Effector memory CD8-positive, alpha-beta T cell (primary cell): ENCODE data around the gene SNRNP200.

Experiments
- ATAC-seq: fragments of 150-1000 bp; cut with Tn5 transposase; replicated peaks from 2 replicates; pipeline ENCODE4 v1.10.0; 2021; ENCODE audit warnings: mild to moderate bottlenecking, moderate library complexity
- DNase-seq, 3 experiments: peaks; one replicate each; pipeline ENCODE4 v3.0.0; 2021
- H3K27ac Mint-ChIP-seq, 2 donors: one replicate each; pipeline ENCODE4 v1.8.0; 2022; ENCODE audit warnings: mild to moderate bottlenecking in 2 of 2, mixed read lengths in 2 of 2, moderate library complexity in 2 of 2
- H3K27me3 Mint-ChIP-seq, 2 donors: one replicate each; pipeline ENCODE4 v1.8.0; 2022; ENCODE audit warnings: mixed read lengths in 2 of 2
- H3K36me3 Mint-ChIP-seq: one replicate; pipeline ENCODE4 v1.8.0; 2022; ENCODE audit warnings: mild to moderate bottlenecking, moderate library complexity, mixed read lengths; ENCODE audit not compliant: insufficient read depth
- H3K4me1 Mint-ChIP-seq, 2 donors: one replicate each; pipeline ENCODE4 v1.8.0; 2022; ENCODE audit warnings: low read depth in 2 of 2, mixed read lengths in 2 of 2
- H3K4me3 Mint-ChIP-seq, 2 donors: one replicate each; pipeline ENCODE4 v1.8.0; 2022; ENCODE audit warnings: mild to moderate bottlenecking in 2 of 2, mixed read lengths in 2 of 2, moderate library complexity in 2 of 2
- H3K9me3 Mint-ChIP-seq, 2 donors: one replicate each; pipeline ENCODE4 v1.8.0; 2022; ENCODE audit warnings: mixed read lengths in 2 of 2

Gene SNRNP200

GRCh38 chr2:96248624-96249023 lies 56.7 kb downstream of the SNRNP200 start:
- Mint-ChIP-seq H3K4me3 (no peak overlapping the region), H3K36me3 (peaks cover 29% of the 10 kb centered on the region), H3K27ac (peak overlapping the region in 1 of 2 donors; percentile 75), H3K4me1 (peaks cover 11 to 20% of the 10 kb centered on the region in 2 donors), H3K9me3 (no peaks in the 10 kb centered on the region), H3K27me3 (no peaks in the 10 kb centered on the region)
- DNase-seq (no peak), ATAC-seq (no peak)

- no peak overlapping the region for H3K4me3 Mint-ChIP-seq
- no peaks in the 10 kb centered on the region for H3K9me3 Mint-ChIP-seq
- H3K36me3 Mint-ChIP-seq: peaks cover 22% of the 10 kb centered on the region
- DNase-seq (no peak), ATAC-seq (no peak)
- H3K4me1 Mint-ChIP-seq: peaks cover 11 to 20% of the 10 kb centered on the region in 2 donors
- no peaks in the 10 kb centered on the region for H3K27me3 Mint-ChIP-seq
- peak overlapping the region; percentile 79 to 86 for H3K27ac Mint-ChIP-seq
These were observed 57.5 kb downstream of the SNRNP200 start for GRCh38 chr2:96247896-96248295.

- Mint-ChIP-seq H3K9me3 (no peaks in the 10 kb centered on the region), H3K36me3 (peaks cover 13% of the 10 kb centered on the region), H3K27me3 (no peaks in the 10 kb centered on the region), H3K27ac (peak overlapping the region; percentile 79 to 86), H3K4me1 (peaks cover 18 to 27% of the 10 kb centered on the region in 2 donors), H3K4me3 (no peak overlapping the region)
- no peak for DNase-seq
- no peak for ATAC-seq
These were observed 58.3 kb downstream of the SNRNP200 start for GRCh38 chr2:96247009-96247408.

GRCh38 chr2:96245609-96246390 lies 59.5 kb downstream of the SNRNP200 start:
- Mint-ChIP-seq H3K27ac (peak overlapping the region; percentile 79 to 86), H3K4me3 (no peak overlapping the region), H3K4me1 (peaks cover 26 to 34% of the 10 kb centered on the region in 2 donors), H3K27me3 (no peaks in the 10 kb centered on the region), H3K9me3 (no peaks in the 10 kb centered on the region), H3K36me3 (peaks cover 8% of the 10 kb centered on the region)
- DNase-seq (no peak), ATAC-seq (no peak)

GRCh38 chr2:96243843-96244242 lies 61.5 kb downstream of the SNRNP200 start:
- peaks cover 19 to 27% of the 10 kb centered on the region in 2 donors for H3K4me1 Mint-ChIP-seq
- H3K27ac Mint-ChIP-seq: no peak overlapping the region
- H3K9me3 Mint-ChIP-seq: no peaks in the 10 kb centered on the region
- ATAC-seq: no peak
- no peak for DNase-seq
- peaks cover 3% of the 10 kb centered on the region for H3K36me3 Mint-ChIP-seq
- H3K4me3 Mint-ChIP-seq: no peak overlapping the region
- no peaks in the 10 kb centered on the region for H3K27me3 Mint-ChIP-seq

- peaks cover 19 to 24% of the 10 kb centered on the region in 2 donors for H3K4me1 Mint-ChIP-seq
- ATAC-seq (peak; percentile 94), DNase-seq (peak; percentile 22 to 44 (median 38))
- no peaks in the 10 kb centered on the region for H3K27me3 Mint-ChIP-seq
- no peaks in the 10 kb centered on the region for H3K9me3 Mint-ChIP-seq
- peak overlapping the region; percentile 95 to 98 for H3K27ac Mint-ChIP-seq
- peak overlapping the region; percentile 48 to 70 for H3K4me3 Mint-ChIP-seq
- peaks cover 3% of the 10 kb centered on the region for H3K36me3 Mint-ChIP-seq
These were observed 63.3 kb downstream of the SNRNP200 start for GRCh38 chr2:96241900-96242611.

GRCh38 chr2:96241227-96241626 lies 64.1 kb downstream of the SNRNP200 start:
- ATAC-seq: no peak
- H3K4me3 Mint-ChIP-seq: peak overlapping the region; percentile 48 to 70
- peaks cover 3% of the 10 kb centered on the region for H3K36me3 Mint-ChIP-seq
- peaks cover 19 to 21% of the 10 kb centered on the region in 2 donors for H3K4me1 Mint-ChIP-seq
- DNase-seq: no peak
- no peaks in the 10 kb centered on the region for H3K27me3 Mint-ChIP-seq
- peak overlapping the region; percentile 95 to 98 for H3K27ac Mint-ChIP-seq
- no peaks in the 10 kb centered on the region for H3K9me3 Mint-ChIP-seq

GRCh38 chr2:96240341-96241038 lies 64.9 kb downstream of the SNRNP200 start:
- H3K9me3 Mint-ChIP-seq: no peaks in the 10 kb centered on the region
- DNase-seq (no peak), ATAC-seq (no peak)
- peaks cover 3% of the 10 kb centered on the region for H3K36me3 Mint-ChIP-seq
- no peaks in the 10 kb centered on the region for H3K27me3 Mint-ChIP-seq
- no peak overlapping the region for H3K4me3 Mint-ChIP-seq
- peaks cover 15 to 16% of the 10 kb centered on the region in 2 donors for H3K4me1 Mint-ChIP-seq
- peak overlapping the region; percentile 95 to 98 for H3K27ac Mint-ChIP-seq

GRCh38 chr2:96239745-96240264 lies 65.5 kb downstream of the SNRNP200 start:
- Mint-ChIP-seq H3K27me3 (no peaks in the 10 kb centered on the region), H3K4me3 (no peak overlapping the region), H3K36me3 (peaks cover 3% of the 10 kb centered on the region), H3K9me3 (no peaks in the 10 kb centered on the region), H3K4me1 (peaks cover 15 to 16% of the 10 kb centered on the region in 2 donors), H3K27ac (no peak overlapping the region)
- no peak for ATAC-seq
- no peak for DNase-seq

- no peak overlapping the region for H3K4me3 Mint-ChIP-seq
- DNase-seq (no peak), ATAC-seq (no peak)
- H3K4me1 Mint-ChIP-seq: peaks cover 15 to 16% of the 10 kb centered on the region in 2 donors
- no peaks in the 10 kb centered on the region for H3K9me3 Mint-ChIP-seq
- H3K27ac Mint-ChIP-seq: no peak overlapping the region
- peaks cover 3% of the 10 kb centered on the region for H3K36me3 Mint-ChIP-seq
- H3K27me3 Mint-ChIP-seq: no peaks in the 10 kb centered on the region
These were observed 66.3 kb downstream of the SNRNP200 start for GRCh38 chr2:96239091-96239490.

GRCh38 chr2:96238266-96238665 lies 67.1 kb downstream of the SNRNP200 start:
- Mint-ChIP-seq H3K9me3 (no peaks in the 10 kb centered on the region), H3K4me3 (no peak overlapping the region), H3K27me3 (no peaks in the 10 kb centered on the region), H3K27ac (no peak overlapping the region), H3K36me3 (peaks cover 3% of the 10 kb centered on the region), H3K4me1 (peaks cover 15 to 16% of the 10 kb centered on the region in 2 donors)
- ATAC-seq (no peak), DNase-seq (no peak)

GRCh38 chr2:96236882-96237281 lies 68.5 kb downstream of the SNRNP200 start:
- H3K4me1 Mint-ChIP-seq: peaks cover 7 to 10% of the 10 kb centered on the region in 2 donors
- H3K36me3 Mint-ChIP-seq: peaks cover 4% of the 10 kb centered on the region
- no peaks in the 10 kb centered on the region for H3K27me3 Mint-ChIP-seq
- no peak for DNase-seq
- H3K4me3 Mint-ChIP-seq: no peak overlapping the region
- no peaks in the 10 kb centered on the region for H3K9me3 Mint-ChIP-seq
- no peak for ATAC-seq
- no peak overlapping the region for H3K27ac Mint-ChIP-seq

- H3K27me3 Mint-ChIP-seq: no peaks in the 10 kb centered on the region
- no peak overlapping the region for H3K4me3 Mint-ChIP-seq
- peak overlapping the region in 1 of 2 donors; percentile 49 for H3K27ac Mint-ChIP-seq
- no peak for DNase-seq
- peaks cover 3% of the 10 kb centered on the region for H3K36me3 Mint-ChIP-seq
- H3K4me1 Mint-ChIP-seq: peaks cover 3 to 4% of the 10 kb centered on the region in 2 donors
- ATAC-seq: no peak
- H3K9me3 Mint-ChIP-seq: no peaks in the 10 kb centered on the region
These were observed 71.4 kb downstream of the SNRNP200 start for GRCh38 chr2:96233880-96234316.
